HG03432 (cell line): Measurements from ENCODE around the gene INPP5E.

Experiments used
- ATAC-seq: cut with Tn5 transposase; IDR thresholded peaks from one replicate; pipeline ENCODE4 v1.9.1; 2021; ENCODE audit warnings: mild to moderate bottlenecking, moderate library complexity; ENCODE audit not compliant: unreplicated experiment

INPP5E gene

DNA sequence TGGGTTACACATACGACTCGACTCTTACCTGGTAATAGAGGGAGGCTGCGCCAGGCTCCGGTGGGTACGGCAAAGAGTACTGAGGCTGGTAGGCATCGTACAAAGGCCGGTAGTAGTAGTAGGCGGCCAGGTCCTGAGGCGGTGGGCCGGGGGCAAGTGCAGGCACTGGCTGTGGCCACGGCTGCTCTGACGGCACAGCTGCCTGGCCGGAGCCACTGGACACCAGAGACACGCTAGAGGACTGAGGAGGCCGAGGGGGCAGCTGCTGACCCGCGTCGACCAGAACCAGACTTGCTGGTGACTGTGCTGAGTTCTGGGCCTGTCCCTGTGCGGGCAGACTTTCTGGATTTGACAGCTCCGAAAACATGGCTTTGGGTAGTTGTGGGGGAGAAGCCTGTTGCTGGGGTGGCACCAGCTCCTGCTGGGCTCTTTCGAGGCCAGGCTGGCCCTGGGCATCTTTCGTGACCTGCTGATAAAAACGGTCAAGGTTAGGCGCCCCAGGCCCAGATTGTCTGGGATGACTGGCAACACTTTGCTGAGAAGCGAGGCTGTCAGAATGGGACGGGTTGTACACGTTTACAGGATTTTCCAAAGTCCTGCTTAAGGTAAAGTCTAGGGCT is 34.5 kb upstream of the INPP5E start:
- ATAC-seq: no peak

DNA sequence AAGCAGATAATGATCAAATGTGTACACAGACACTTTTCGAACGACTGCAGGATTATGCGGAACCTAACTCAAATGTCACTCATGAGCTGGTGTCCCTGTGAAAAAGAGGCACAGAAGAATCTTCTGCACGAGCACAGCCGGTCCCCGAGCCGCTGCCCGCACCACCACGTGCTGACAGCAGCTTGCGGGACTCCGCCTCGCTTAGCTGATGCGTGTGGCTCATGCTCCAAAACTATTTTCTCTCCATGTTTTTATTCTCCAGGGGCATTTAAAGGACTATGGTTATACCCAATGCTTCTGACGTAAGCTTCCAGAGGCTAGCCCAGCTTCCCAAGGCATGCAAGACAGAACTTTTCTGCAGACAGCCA is 33.7 kb upstream of the INPP5E start:
- ATAC-seq: no peak

DNA sequence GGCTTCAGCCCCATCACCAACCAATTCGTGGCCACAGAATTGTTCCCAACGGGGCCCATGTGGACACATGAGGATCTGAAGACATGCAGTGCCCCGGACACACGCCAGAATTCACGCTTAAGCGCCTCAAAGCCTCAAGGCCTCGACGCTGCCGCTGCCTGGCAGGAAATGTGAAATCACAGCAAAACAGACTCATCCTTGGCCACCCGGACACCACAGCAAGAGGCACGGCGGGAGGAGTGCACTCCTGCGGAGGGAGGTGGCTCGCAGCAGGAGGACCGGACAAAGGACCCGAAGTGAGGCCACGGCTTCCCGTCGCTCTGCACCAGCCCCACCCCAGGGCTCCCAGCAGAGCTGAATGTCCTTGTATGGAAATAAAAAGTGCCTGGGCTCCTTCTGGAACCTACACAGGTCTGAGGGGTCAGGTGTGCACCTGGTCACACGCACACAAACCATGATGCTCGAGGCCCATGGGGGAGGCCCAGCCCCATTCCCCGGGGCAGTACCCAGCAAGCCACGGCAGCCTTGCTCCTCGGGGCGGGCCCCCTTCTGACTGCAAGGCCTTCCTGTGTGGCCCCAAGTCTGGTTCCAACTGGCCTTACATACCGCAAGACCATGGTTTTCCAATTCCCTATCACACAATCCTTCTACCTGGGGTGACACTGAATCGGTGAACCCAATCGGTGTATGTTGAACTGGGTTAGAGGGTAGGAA is 33.2 kb upstream of the INPP5E start:
- ATAC-seq: no peak

DNA sequence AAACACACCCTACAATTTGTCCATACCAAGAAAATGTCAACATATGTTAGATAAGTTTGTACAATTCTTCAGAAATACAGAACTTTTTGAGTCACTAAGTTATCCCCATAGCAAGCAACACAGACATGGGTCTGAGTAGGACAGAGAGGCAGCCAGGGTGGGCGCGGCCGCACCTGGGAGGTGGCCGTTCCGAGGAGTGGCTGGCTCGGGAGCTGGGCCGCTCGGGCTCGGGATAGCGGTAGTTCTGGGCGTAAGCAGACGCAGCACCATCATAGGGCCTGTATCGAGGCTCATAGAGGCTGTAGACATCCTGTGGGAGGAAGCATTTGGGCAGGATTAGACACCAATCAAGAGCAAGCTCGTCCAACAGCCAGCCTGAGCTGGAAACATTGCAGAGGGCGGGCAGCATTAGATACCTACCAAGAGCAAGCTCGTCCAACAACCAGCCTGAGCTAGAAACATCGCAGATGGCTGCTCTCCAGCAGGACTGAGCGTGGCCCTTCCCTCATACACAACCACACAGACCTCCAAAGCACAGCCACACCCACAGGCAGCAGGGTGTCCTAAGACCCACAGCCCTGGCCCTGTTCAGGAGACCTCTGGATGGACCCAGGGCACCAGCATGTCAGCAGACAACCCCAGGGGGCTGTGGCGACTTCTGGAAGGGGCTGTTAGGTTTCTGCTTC is 32.3 kb upstream of the INPP5E start:
- no peak for ATAC-seq

DNA sequence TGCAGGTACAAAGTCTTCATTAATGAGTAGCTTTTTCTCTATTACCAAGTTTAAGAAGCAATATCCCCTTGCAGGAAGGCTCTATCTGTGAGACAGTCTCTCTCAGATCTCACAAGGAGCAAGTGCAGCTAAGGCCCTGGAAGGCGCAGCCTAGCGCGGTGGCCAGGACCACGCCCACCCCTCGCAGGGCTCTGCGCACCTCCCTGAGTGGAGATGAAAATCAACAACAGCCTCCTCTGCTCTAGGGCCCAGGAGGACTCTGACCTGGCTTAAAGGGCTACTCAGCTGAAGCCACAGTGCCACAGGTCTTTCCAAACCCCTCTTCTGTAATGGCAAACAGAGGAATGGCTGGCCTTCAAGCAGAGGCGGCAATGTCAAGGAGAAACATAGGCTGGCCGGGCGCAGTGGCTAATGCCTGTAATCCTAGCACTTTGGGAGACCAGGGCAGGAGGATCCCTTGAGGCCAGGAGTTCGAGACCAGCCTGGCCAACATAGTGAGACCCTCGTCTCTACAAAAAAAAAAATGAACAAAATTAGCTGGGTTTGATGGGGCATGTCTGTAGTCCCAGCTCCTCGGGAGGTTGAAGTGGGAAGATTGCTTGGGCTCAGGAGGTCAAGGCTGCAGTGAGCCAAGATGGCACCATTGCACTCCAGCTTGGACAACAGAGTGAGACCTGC is 31.3 kb upstream of the INPP5E start:
- ATAC-seq: no peak

DNA sequence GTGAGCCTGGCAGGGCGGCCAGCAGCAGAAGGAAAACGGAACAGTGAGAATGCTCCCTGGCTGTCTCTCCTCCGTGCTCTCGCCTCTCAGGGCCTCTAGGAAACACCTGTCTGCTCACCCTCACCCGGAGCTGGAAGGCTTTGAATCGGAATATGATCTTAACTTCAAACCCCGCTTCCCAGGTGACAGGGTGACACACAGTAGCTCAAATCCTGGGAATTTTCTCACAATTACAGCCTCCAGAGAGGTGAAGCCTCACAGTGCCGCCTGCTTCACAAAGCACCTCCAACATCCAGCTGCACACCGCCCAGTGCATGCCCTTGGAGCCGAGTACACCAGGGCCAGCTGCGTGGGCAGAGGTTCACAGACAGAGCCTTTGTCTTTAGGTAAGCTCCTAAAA is 30.7 kb upstream of the INPP5E start:
- ATAC-seq: no peak

DNA sequence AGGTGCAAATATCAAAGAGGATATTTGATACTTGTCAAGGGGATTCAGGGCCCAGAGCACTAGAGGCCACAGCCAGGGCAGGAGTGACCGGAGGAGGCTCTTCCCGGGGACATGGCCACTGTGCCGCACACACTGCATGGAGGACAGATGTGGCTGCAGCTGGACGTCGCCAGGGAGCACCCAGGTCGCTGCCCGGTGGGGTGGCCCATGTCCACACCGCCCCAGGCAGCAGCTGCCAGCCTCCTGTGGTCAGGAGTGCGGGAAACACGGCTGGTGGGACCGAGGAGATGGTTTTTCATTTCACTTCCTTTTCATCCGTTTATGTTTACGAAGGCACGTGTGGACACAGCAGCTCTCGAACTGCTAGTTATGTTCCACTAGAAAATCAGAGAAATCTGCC is 28.1 kb upstream of the INPP5E start:
- no peak for ATAC-seq

DNA sequence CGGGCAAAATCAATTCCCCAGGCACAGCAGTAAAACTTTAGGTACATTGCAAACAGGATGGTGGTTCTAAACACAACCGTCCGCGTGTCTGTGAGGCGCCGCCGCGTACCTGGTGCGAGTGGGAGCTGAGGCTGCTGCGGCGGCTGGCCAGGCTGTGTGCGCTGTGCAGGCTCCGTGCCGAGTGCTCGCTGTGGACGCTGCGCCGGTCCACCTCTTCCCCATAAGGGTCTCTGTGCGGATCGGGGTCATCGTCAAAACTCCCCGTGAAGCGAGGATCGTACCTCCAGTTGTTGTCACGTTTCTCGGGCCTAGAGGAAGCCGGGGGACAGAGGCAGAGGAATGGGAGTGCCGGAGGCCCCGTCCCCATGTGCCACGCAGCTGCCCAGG is 26.5 kb upstream of the INPP5E start:
- ATAC-seq: no peak

DNA sequence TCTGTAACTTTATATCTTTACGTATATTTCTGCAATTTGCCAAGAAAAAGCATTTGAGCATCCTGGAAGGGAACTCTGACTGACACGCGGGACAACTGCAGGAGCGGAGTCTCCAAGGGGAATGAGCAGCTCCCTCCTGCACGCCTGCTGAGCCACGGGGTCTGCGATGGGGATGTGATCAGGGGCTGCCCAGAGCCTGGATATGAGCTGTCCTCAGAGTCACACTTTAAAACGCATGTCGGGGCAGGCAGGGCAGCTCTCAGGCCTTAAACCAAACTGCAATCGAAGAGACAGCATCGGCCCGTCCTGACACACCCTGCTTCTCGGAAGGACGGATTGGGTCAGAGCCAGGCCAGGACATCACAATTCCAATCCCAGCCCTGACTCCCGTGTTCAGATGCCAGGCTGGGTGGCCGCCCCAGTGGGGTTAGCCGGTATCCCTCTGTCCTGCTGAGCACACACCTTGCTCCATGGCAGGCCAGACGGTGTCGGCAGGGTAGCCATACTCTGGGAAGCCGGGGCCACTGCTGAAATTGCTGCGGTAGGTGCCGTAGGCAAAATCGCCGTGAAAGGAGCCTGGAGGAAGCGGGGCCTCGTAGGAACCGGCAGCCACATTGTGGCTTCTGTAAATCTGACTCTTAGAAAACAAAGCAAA is 26.0 kb upstream of the INPP5E start:
- ATAC-seq: no peak

DNA sequence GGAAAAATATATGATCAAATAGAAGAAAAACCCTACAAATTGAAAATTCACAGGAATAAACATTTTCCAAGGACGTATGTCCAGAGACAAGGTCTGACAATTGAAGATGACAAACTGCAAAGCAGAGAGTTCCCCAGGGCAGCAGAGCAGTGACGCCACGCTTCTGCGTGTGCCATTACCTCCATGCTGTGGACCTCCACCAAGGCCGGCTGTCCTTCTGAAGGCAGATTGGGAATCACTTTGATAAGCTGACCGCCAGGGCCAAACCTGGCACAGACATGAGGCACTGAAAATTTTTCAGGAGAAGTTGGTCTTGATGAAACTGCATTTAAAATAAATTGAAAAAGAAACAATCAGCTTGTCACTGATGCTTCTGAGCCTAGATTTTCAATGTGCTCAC is 24.6 kb upstream of the INPP5E start:
- no peak for ATAC-seq

DNA sequence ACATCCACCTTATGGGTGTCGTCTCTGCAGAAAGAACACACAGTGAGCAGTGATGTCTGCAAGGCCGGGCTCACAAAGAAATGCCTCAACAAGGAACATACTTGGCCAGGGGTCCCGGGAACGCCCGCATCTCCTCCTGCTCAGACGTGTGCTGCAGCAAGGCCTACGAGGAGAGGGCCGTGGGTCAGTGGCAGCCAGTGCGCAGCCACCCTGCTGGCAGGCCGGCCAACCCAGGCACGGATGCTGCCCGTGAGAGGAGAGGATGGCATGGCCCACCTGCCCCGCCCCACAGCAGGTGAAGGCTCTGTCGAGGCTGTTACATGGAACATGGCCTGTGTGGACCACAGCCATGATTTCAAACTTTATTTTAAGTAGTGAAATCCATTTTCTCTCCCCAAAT is 23.9 kb upstream of the INPP5E start:
- ATAC-seq: no peak

DNA sequence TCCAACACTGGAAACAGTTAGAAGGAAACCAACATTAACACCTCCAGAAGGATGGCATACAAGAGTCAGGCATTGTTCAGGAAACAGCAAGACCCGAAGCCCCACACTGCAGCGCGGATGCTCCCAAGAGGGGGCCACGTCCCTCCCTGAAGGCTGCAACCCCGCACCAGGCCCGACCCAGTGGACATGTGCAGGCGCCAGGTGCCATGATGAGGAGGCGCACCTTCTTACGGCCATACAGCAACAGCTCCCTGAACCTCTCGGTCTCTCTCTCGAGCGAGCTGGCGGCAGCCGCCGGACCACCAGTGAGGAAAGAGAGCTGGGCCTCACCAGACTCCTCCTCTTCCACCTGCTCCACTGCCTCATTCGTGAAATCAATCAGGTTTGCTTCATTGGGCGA is 23.0 kb upstream of the INPP5E start:
- ATAC-seq: no peak

DNA sequence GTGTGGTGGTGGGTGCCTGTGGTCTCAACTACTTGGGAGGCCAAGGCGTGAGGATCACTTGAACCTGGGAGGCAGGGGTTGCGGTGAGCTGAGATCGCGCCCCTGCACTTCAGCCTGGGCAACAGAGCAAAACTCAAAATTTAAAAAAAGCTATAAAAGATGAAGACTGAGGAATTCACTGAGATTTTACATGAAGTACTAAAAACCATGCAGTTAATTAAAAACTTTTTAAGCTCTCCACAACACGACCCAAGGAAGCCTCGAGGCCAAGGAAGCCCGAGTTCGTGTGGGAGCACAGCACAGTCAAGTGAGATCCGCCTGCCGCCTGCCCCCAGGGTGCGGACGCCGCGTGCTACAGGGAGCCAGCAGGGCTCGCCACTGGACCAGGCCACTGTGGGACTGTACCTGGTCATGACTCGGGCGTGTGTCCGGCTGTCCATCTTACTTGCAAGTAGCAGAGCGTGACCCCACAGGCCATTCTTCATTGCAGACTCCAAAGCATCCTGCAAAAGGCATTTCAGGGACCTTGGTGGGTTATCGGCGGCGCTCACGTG is 21.2 kb upstream of the INPP5E start:
- ATAC-seq: no peak

DNA sequence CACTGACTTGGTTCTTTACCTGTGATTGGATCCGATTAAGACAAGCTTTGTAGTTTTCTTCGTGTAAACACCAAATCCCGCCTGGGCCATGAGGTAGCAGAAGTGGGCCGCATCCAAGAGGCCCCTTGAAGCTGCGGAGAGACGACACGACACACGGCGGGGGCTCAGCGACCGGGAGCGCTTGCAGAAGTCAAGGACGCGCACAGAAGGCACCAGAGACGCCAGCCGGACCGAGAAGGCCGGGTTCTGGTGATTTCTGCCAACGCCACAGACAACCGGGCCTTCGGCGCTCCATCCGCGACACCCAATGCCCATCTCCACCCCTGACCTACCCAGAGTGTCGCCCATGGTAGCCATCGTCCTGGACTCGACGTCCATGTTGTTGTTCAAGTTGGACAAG is 19.8 kb upstream of the INPP5E start:
- no peak for ATAC-seq

DNA sequence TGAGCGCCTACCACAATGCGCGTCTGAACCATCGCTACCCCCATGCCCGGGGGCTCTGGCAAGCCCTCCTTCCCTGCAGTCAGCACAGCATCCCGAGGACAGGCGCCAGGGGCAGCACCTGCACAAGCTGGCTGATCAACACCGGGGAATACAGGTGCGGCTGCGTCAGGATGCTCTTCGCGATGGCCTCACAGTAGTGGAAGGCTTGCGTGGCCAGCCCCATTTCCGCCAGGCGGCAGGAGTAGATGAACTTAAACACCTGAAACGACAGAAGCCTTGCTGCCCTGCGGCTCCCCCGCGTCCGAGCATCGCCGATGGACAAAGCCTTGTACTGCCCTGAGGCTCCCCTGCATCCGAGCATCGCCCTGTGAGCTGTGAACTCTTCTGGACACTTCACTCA is 17.7 kb upstream of the INPP5E start:
- no peak for ATAC-seq

DNA sequence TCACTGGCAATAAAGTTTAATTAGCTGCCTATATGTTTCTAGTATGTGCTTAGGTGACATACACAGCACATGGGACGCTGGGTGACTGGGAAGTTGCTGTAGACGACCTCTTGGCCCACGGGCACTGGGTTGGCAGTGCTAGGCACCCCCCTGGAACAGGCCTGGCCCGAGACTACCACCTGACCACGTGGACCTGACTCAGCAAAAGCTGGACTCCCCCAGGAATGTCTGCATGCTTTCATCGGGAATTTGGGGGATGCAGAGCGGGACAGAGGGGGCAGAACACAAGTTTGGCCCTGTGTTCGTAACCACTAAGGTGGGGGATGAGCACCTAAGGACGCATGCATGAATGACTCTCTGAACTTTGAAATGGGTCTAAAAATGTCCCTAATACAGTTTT is 16.6 kb upstream of the INPP5E start:
- no peak for ATAC-seq

DNA sequence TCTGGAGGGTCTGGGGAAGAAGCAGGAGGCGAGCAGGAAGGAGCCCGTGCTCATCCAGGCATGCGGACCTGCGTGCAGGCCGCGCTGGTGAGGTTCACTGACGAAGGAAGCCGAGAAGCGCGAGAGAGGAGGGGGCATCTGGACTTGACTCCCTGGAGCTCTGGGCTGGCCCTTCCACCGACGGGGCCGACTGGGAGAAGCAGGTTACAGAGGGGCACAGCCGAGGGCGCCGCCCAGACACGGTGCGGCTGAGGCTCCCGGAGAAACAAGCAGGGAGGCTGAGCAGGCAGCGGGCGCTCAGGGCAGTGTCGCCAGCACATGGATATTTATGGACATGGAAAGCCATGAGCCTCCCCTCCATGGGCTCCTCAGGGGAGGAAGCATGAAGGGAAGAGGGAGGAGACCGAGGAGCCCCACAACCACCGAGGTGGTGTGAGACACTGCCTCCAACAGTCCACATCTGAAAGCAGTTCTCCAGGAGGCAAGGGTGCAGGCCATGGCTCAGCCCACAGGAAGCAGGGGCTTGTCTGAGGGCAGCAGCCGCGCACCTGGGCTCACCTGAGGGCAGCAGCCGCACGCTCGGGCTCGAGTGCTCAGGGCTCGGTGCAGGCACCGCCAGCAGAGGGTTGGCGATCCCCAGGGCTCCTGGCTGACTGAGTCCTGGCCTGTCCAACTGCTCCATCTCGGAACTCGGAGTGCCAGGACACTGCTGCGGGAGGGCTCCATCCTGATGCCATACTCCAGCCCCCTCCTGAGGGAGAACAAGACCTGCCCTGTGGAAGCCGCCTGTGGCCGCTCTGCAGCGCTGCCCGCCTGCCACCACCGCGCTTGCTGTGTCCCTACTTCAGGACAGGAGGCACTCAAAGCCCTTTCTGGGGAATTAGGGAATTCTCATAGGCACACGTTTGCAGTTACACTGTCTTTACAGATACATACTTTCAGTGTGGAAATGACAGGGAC is 15.7 kb upstream of the INPP5E start:
- no peak for ATAC-seq

DNA sequence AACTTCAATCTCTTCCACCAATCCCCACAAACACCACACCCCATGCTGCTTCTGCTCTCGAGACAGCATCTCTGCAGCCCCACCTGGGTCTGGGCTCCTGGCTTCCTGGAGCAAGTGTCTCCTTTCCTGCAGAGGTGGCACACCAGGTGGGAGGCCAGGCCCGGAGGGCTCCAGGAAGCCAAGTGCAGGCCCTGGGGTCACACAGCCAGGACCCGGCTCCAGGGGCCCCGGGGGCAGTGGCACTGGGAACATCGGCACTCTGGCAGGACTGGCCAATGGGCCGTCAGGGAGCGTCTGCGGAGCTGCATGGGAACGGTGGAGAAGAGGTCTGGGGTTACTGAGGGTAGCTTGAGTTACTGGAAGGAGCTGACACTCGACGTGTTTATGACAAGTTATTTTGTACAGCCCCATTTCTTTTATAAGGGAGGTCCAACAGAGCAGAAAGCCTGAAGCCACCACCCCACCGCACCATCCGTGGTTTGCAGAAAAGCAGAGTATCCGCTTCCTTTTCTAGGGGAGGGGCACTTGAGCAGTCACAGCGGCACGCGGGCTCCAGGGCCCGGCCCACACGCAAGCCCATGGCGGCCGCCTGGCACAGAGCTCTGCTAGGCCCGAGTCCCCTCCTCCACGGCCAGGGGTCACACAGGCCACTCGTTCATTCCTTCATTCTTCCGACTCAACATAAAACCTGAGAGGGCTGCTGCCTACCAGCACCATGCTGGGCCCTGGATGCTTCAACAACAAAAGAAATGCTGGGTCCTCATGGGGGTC is 14.6 kb upstream of the INPP5E start:
- ATAC-seq: no peak

DNA sequence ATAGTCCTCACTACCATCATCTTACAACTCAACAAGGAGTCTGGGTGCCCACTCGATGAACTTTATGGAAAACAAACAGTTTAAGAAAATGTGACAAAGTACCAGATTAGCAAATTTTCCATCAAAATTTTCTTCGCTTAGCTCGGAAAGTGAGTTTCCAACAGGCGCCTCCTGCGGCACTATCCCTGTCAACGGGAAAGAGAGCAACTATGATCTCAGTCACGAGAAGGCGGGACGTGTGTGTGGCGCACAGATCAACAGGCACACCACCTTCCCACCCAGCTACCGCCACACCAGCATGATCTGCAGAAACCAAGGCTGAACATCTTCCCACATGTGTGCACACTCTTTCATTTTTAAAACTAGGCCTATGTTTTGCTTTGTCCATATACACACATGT is 13.7 kb upstream of the INPP5E start:
- no peak for ATAC-seq
